CD4-positive, alpha-beta T cell (primary cell): Measurements from ENCODE around the gene SFMBT2. TPM values are rescaled to one million over a fixed set of nuclear protein-coding genes. Genes with fewer than 3 reads are reported as not detected.

Source experiments
- ATAC-seq: fragments of 200-7000 bp; cut with Tn5 transposase; one replicate; pipeline ENCODE4 v1.10.0; 2022; ENCODE audit warnings: mild to moderate bottlenecking; ENCODE audit not compliant: poor library complexity
- CTCF ChIA-PET: fragments of 350-600 bp; sonication (Branson Sonifier 250); formaldehyde crosslinking; loops from one replicate; lab custom pipeline; 2021; ENCODE audit warnings: antibody characterized with exemption, inconsistent platforms; lab: Charles Lee
- POLR2A ChIA-PET: fragments of 350-600 bp; sonication (Branson Sonifier 250); formaldehyde crosslinking; loops from one replicate; lab custom pipeline; 2021; ENCODE audit warnings: antibody characterized with exemption, inconsistent platforms; lab: Charles Lee
- DNase-seq, 14 experiments: peaks; one replicate each; pipeline ENCODE4 v3.0.0-alpha.2; 2013 to 2020; ENCODE audit warnings: mixed read lengths in 2 of 14
- H3K27ac ChIP-seq, 2 donors: one replicate each; pipeline versions ENCODE4 v1.5.1 to v1.7.0; 2013; ENCODE audit warnings: low read length in 2 of 2, low read depth in 1 of 2, mild to moderate bottlenecking in 1 of 2
- H3K27me3 ChIP-seq, 2 experiments: 1 replicate in 1 of 2; 2 replicates in 1 of 2; pipeline versions ENCODE4 v1.6.1 to v1.7.0; 2013; ENCODE audit warnings: low read length in 2 of 2, control low read depth in 1 of 2, mild to moderate bottlenecking in 1 of 2, moderate library complexity in 1 of 2; ENCODE audit not compliant: insufficient read depth in 2 of 2, control insufficient read depth in 1 of 2
- H3K36me3 ChIP-seq: one replicate; pipeline ENCODE4 v1.6.1; 2013; ENCODE audit warnings: low read length, control low read depth; ENCODE audit not compliant: insufficient read depth
- H3K4me1 ChIP-seq: one replicate; pipeline ENCODE4 v1.6.1; 2013; ENCODE audit warnings: low read length, control low read depth; ENCODE audit not compliant: insufficient read depth
- H3K4me3 ChIP-seq: one replicate; pipeline ENCODE4 v1.5.1; 2013; ENCODE audit warnings: mild to moderate bottlenecking, low read length, moderate library complexity
- H3K9me3 ChIP-seq, 2 experiments: 1 replicate in 1 of 2; 2 replicates in 1 of 2; pipeline versions ENCODE4 v1.6.1 to v1.7.0; 2013; ENCODE audit warnings: low read length in 2 of 2, mild to moderate bottlenecking in 2 of 2, control low read depth in 1 of 2, moderate library complexity in 1 of 2; ENCODE audit not compliant: control insufficient read depth in 1 of 2, insufficient read depth in 1 of 2
- H3K27ac Mint-ChIP-seq: one replicate; pipeline ENCODE4 v1.8.0; 2020; ENCODE audit warnings: mixed read lengths
- H3K27me3 Mint-ChIP-seq: one replicate; pipeline ENCODE4 v1.8.0; 2021; ENCODE audit warnings: mixed read lengths
- H3K36me3 Mint-ChIP-seq: one replicate; pipeline ENCODE4 v1.8.0; 2021; ENCODE audit warnings: low read depth, mixed read lengths
- H3K4me1 Mint-ChIP-seq: one replicate; pipeline ENCODE4 v1.8.0; 2021; ENCODE audit warnings: low read depth, mixed read lengths
- H3K4me3 Mint-ChIP-seq: one replicate; pipeline ENCODE4 v1.8.0; 2020; ENCODE audit warnings: mild to moderate bottlenecking, mixed read lengths
- H3K9me3 Mint-ChIP-seq: one replicate; pipeline ENCODE4 v1.8.0; 2020; ENCODE audit warnings: mixed read lengths
- intact Hi-C, 2 experiments: fragments of 100-400 bp; cut with DNase I in 1 of 2; cut with micrococcal nuclease in 1 of 2; formaldehyde crosslinking; loops; one replicate each; pipeline versions ENCODE4 v1.15.1 to v1.9.0; 2023 to 2025; cut with DNase I, micrococcal nuclease
- total RNA-seq, 174 experiments: library from RNA in 2 of 174; stranded (reverse) in 2 of 174; gene quantifications; one replicate each; pipeline ENCODE4 v1.2.3 and lab custom pipeline; 2021 to 2026
- TF ChIP-seq, protein P1 (sequence below): fragments of 200-600 bp; IDR thresholded peaks from one replicate; pipeline ENCODE4 v1.8.0; 2022; ENCODE audit warnings: antibody characterized with exemption, mild to moderate bottlenecking

SFMBT2 gene
- total RNA-seq, 2 experiments from 2014 or later, result 41.0 to 42.0 TPM

DNA sequence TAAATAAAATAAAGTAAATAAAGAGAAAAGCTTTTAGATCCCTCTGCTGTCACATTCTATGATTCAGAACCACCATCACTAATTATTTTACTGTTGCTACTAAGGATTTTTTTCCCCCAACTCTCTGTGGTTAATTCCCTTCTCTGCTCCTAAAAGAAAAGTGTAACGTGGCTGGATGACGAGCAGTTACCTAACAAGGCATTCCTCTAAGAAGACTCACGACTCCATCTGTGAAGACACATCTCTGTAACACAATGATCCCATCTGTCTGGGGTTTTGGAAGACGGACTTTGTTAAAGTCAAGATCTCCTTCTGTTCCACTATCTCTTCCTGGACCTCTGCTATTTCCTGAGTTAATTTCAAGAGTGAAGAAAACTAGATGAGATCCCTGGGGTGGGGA, 179.9 kb downstream of the SFMBT2 start:
- Histone ChIP-seq H3K4me1 (no peaks in the 10 kb centered on the region), H3K9me3 (no peaks in the 10 kb centered on the region), H3K4me3 (no peak overlapping the region), H3K27ac (no peak overlapping the region), H3K36me3 (peaks cover 24% of the 10 kb centered on the region), H3K27me3 (no peaks in the 10 kb centered on the region)
- Mint-ChIP-seq H3K27me3 (no peaks in the 10 kb centered on the region), H3K9me3 (peaks cover 2% of the 10 kb centered on the region), H3K36me3 (peaks cover 87% of the 10 kb centered on the region), H3K27ac (no peak overlapping the region), H3K4me1 (peaks cover 5% of the 10 kb centered on the region), H3K4me3 (no peak overlapping the region)
- ATAC-seq, result no peak
- CTCF ChIA-PET, result interaction anchor here (1.7 kb wide), 1 partner anchor 12 kb away, joined by 5 read pairs; no protein-coding TSS in a partner anchor
- no peak for DNase-seq
- POLR2A ChIA-PET, result no interaction called here
- intact Hi-C loops, result no loop called here
- TF ChIP-seq, protein P1, sequence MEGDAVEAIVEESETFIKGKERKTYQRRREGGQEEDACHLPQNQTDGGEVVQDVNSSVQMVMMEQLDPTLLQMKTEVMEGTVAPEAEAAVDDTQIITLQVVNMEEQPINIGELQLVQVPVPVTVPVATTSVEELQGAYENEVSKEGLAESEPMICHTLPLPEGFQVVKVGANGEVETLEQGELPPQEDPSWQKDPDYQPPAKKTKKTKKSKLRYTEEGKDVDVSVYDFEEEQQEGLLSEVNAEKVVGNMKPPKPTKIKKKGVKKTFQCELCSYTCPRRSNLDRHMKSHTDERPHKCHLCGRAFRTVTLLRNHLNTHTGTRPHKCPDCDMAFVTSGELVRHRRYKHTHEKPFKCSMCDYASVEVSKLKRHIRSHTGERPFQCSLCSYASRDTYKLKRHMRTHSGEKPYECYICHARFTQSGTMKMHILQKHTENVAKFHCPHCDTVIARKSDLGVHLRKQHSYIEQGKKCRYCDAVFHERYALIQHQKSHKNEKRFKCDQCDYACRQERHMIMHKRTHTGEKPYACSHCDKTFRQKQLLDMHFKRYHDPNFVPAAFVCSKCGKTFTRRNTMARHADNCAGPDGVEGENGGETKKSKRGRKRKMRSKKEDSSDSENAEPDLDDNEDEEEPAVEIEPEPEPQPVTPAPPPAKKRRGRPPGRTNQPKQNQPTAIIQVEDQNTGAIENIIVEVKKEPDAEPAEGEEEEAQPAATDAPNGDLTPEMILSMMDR, result no peak

DNA sequence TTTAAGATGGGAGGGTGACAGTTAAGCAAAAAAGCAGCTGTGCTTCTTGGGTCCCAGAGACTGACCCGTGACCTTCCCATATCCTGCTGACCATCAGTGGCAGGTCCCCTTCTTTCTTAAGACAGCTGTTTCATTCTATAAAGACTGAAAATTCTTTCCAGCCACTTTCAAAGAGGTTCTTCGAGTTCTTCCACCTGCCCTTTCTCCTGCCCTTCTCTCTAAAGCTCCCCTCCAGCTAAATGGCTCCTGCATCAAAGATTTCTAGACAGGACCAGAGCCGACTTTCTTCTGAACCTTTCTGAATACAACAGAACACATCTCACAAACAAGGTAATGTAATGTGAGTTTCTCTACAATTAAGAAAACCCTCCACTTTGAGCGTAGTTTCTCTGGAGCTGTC, 180.8 kb downstream of the SFMBT2 start:
- peaks cover 87% of the 10 kb centered on the region for H3K36me3 Mint-ChIP-seq

DNA sequence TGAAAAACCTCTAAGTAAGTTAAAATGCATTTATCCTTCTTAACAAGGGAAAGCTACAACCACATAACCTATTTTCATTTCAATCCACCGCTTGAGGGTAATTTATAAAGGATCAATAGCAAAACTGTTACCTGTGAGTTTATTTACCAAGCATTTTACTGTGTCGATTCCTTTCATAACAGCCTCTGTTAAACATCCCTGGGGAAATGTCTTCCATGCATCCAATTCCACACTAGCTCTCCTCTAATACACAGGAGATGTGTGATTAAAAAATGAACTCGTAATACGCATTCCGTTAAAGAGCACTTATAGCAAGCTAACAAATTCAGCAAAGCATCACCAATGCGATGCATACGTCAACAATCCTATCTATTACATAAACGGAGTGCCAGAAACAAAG, 185.7 kb downstream of the SFMBT2 start:
- POLR2A ChIA-PET, result interaction anchor here (0.6 kb wide), 1 partner anchor 398 kb away, joined by 4 read pairs; no protein-coding TSS in a partner anchor
- Mint-ChIP-seq H3K9me3 (no peaks in the 10 kb centered on the region), H3K4me3 (no peak overlapping the region), H3K27ac (no peak overlapping the region), H3K27me3 (no peaks in the 10 kb centered on the region), H3K4me1 (no peaks in the 10 kb centered on the region), H3K36me3 (peaks cover 86% of the 10 kb centered on the region)
- TF ChIP-seq, protein P1, result no peak
- Histone ChIP-seq H3K27ac (no peak overlapping the region), H3K36me3 (peaks cover 51% of the 10 kb centered on the region), H3K9me3 (peaks cover 0 to 20% of the 10 kb centered on the region in 2 experiments), H3K27me3 (no peaks in the 10 kb centered on the region), H3K4me1 (no peaks in the 10 kb centered on the region), H3K4me3 (no peak overlapping the region)
- no peak for ATAC-seq
- intact Hi-C loops, result no loop called here
- CTCF ChIA-PET, result no interaction called here
- DNase-seq, result no peak

More for the DNA sequence above, 180.8 kb downstream of the SFMBT2 start:
- H3K4me1 ChIP-seq, result no peaks in the 10 kb centered on the region
- DNase-seq (no peak), ATAC-seq (no peak)
- H3K27me3 ChIP-seq, result no peaks in the 10 kb centered on the region
- Mint-ChIP-seq H3K27ac (no peak overlapping the region), H3K4me1 (no peaks in the 10 kb centered on the region), H3K27me3 (no peaks in the 10 kb centered on the region), H3K4me3 (no peak overlapping the region), H3K9me3 (no peaks in the 10 kb centered on the region)
- ChIA-PET POLR2A (no interaction called here), CTCF (interaction anchor here (1.7 kb wide), 1 partner anchor 12 kb away, joined by 5 read pairs; no protein-coding TSS in a partner anchor)
- TF ChIP-seq, protein P1, result no peak
- H3K27ac ChIP-seq, result no peak overlapping the region
- H3K9me3 ChIP-seq, result peaks cover 0 to 4% of the 10 kb centered on the region in 2 experiments
- H3K4me3 ChIP-seq, result no peak overlapping the region
- H3K36me3 ChIP-seq, result peaks cover 33% of the 10 kb centered on the region
- intact Hi-C loops, result no loop called here
